ENCODE measurements around the gene GBF1. TPM values are rescaled to one million over a fixed set of nuclear protein-coding genes. Genes with fewer than 3 reads are reported as not detected.
"Not testable (repeated sequence)": the region's sequence is repeated elsewhere in the genome, so short reads cannot be mapped to it uniquely, and the experiment has no call there.

GBF1 gene
- total RNA-seq, 1 experiment from 2014 or later = 69.8 TPM

DNA sequence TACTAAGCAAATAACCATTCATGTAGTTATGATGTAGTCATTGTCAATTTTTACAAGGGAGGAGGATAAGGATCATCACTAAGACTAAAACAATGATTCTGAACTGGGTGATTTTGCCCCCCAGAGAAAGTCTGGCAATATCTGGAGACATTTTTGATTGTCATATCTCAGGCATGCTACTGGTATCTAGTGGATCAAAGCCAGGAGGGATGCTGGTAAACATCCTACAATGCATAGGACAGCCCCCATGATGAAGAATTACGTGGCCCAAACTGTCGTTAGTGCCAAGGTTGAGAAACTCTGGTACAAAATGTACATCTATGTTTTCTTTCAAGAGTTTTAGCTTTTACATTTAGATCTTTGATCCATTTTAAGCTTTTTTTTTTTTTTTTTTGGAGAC, 57.3 kb downstream of the GBF1 start:
- intact Hi-C loops (cut with micrococcal nuclease; ENCODE audit: unreplicated experiment) = no loop called here
- CTCF ChIA-PET = no interaction called here
- H3K4me3 Mint-ChIP-seq (ENCODE audit: unreplicated experiment) = no peak overlapping the region

GRCh38 chr10:102306006-102306405, 60.7 kb downstream of the GBF1 start:
- TF ChIP-seq CTCF (IDR thresholded peaks at IDR 0.05; ENCODE audit: insufficient read depth in 1 of 2, low read depth in 1 of 2, low read length in 1 of 2, severe bottlenecking in 1 of 2, unreplicated experiment in 1 of 2) = no peak
- H3K36me3 ChIP-seq (ENCODE audit: control insufficient read depth, insufficient read depth, low read length) = no peaks in the 10 kb centered on the region
- POLR2A ChIA-PET = no interaction called here
- no peaks in the 10 kb centered on the region for H3K27me3 ChIP-seq (replicated peaks; ENCODE audit: control insufficient read depth, insufficient read depth, low read length)
- CTCF ChIA-PET = no interaction called here
- H3K4me3 Mint-ChIP-seq (ENCODE audit: unreplicated experiment) = no peak overlapping the region
- intact Hi-C loops (cut with micrococcal nuclease; ENCODE audit: unreplicated experiment) = no loop called here
- BruUV-seq (replicated peaks) = no TSS peak
- H3K9me3 ChIP-seq = no peaks in the 10 kb centered on the region
- no peak for DNase-seq
- peaks cover 10% of the 10 kb centered on the region for H3K4me1 ChIP-seq
- H3K27ac Mint-ChIP-seq (ENCODE audit: unreplicated experiment) = no peak overlapping the region
- H3K9me3 Mint-ChIP-seq (ENCODE audit: unreplicated experiment) = no peaks in the 10 kb centered on the region
- peaks cover 12% of the 10 kb centered on the region for H3K36me3 Mint-ChIP-seq (ENCODE audit: insufficient read depth, unreplicated experiment)
- no peak overlapping the region for H3K4me3 ChIP-seq (ENCODE audit: low read depth, low read length)
- H3K27me3 Mint-ChIP-seq (ENCODE audit: insufficient read depth, unreplicated experiment) = no peaks in the 10 kb centered on the region
- peaks cover 14% of the 10 kb centered on the region for H3K4me1 Mint-ChIP-seq (ENCODE audit: low read depth, unreplicated experiment)

More for the DNA sequence above, 57.3 kb downstream of the GBF1 start:
- POLR2A ChIA-PET = no interaction called here
- no peak for TF ChIP-seq CTCF (IDR thresholded peaks at IDR 0.05; ENCODE audit: insufficient read depth in 1 of 2, low read depth in 1 of 2, low read length in 1 of 2, severe bottlenecking in 1 of 2, unreplicated experiment in 1 of 2)
- Histone ChIP-seq H3K36me3 (ENCODE audit: control insufficient read depth, insufficient read depth, low read length) (no peaks in the 10 kb centered on the region), H3K9me3 (no peaks in the 10 kb centered on the region), H3K4me3 (ENCODE audit: low read depth, low read length) (no peak overlapping the region), H3K4me1 (no peaks in the 10 kb centered on the region), H3K27me3 (replicated peaks; ENCODE audit: control insufficient read depth, insufficient read depth, low read length) (no peaks in the 10 kb centered on the region)
- no peak for DNase-seq
- H3K9me3 Mint-ChIP-seq (ENCODE audit: unreplicated experiment) = no peaks in the 10 kb centered on the region
- H3K36me3 Mint-ChIP-seq (ENCODE audit: insufficient read depth, unreplicated experiment) = peaks cover 18% of the 10 kb centered on the region
- peaks cover 7% of the 10 kb centered on the region for H3K4me1 Mint-ChIP-seq (ENCODE audit: low read depth, unreplicated experiment)
- no peaks in the 10 kb centered on the region for H3K27me3 Mint-ChIP-seq (ENCODE audit: insufficient read depth, unreplicated experiment)
- no peak overlapping the region for H3K27ac Mint-ChIP-seq (ENCODE audit: unreplicated experiment)
- no TSS peak for BruUV-seq (replicated peaks)

GRCh38 chr10:102306710-102307109, 61.4 kb downstream of the GBF1 start:
- no peaks in the 10 kb centered on the region for H3K9me3 Mint-ChIP-seq (ENCODE audit: unreplicated experiment)
- BruUV-seq (replicated peaks) = no TSS peak
- CTCF ChIA-PET = no interaction called here

GRCh38 chr10:102308318-102308717, 63.0 kb downstream of the GBF1 start:
- H3K36me3 Mint-ChIP-seq (ENCODE audit: insufficient read depth, unreplicated experiment) = peaks cover 17% of the 10 kb centered on the region
- POLR2A ChIA-PET; intact Hi-C loops (cut with micrococcal nuclease; ENCODE audit: unreplicated experiment); DNase-seq; H3K27me3 Mint-ChIP-seq (ENCODE audit: insufficient read depth, unreplicated experiment); H3K4me3 Mint-ChIP-seq (ENCODE audit: unreplicated experiment); H3K9me3 ChIP-seq; H3K36me3 ChIP-seq (ENCODE audit: control insufficient read depth, insufficient read depth, low read length); BruUV-seq (replicated peaks); H3K9me3 Mint-ChIP-seq (ENCODE audit: unreplicated experiment); CTCF ChIA-PET; H3K27ac Mint-ChIP-seq (ENCODE audit: unreplicated experiment); H3K4me3 ChIP-seq (ENCODE audit: low read depth, low read length); H3K27me3 ChIP-seq (replicated peaks; ENCODE audit: control insufficient read depth, insufficient read depth, low read length): not testable (repeated sequence)
- H3K4me1 Mint-ChIP-seq (ENCODE audit: low read depth, unreplicated experiment) = peaks cover 18% of the 10 kb centered on the region
- H3K4me1 ChIP-seq = peaks cover 10% of the 10 kb centered on the region

More at GRCh38 chr10:102306710-102307109, 61.4 kb downstream of the GBF1 start:
- H3K36me3 ChIP-seq (ENCODE audit: control insufficient read depth, insufficient read depth, low read length) = no peaks in the 10 kb centered on the region; the same call in 1 of the 2 replicates
- DNase-seq = no peak
- peaks cover 18% of the 10 kb centered on the region for H3K4me1 Mint-ChIP-seq (ENCODE audit: low read depth, unreplicated experiment)
- no peaks in the 10 kb centered on the region for H3K9me3 ChIP-seq
- TF ChIP-seq CTCF (IDR thresholded peaks at IDR 0.05; ENCODE audit: insufficient read depth in 1 of 2, low read depth in 1 of 2, low read length in 1 of 2, severe bottlenecking in 1 of 2, unreplicated experiment in 1 of 2) = no peak
- H3K36me3 Mint-ChIP-seq (ENCODE audit: insufficient read depth, unreplicated experiment) = peaks cover 11% of the 10 kb centered on the region
- H3K4me1 ChIP-seq = peaks cover 10% of the 10 kb centered on the region
- H3K4me3 Mint-ChIP-seq (ENCODE audit: unreplicated experiment) = no peak overlapping the region
- H3K4me3 ChIP-seq (ENCODE audit: low read depth, low read length) = no peak overlapping the region
- intact Hi-C loops (cut with micrococcal nuclease; ENCODE audit: unreplicated experiment) = no loop called here
- POLR2A ChIA-PET = no interaction called here
- no peaks in the 10 kb centered on the region for H3K27me3 ChIP-seq (replicated peaks; ENCODE audit: control insufficient read depth, insufficient read depth, low read length)
- no peaks in the 10 kb centered on the region for H3K27me3 Mint-ChIP-seq (ENCODE audit: insufficient read depth, unreplicated experiment)
- H3K27ac Mint-ChIP-seq (ENCODE audit: unreplicated experiment) = no peak overlapping the region
